H7 (cell line): ENCODE measurements around the gene SERGEF. TPM values are rescaled to one million over a fixed set of nuclear protein-coding genes. Genes with fewer than 3 reads are reported as not detected.
"Not testable (repeated sequence)": the region's sequence is repeated elsewhere in the genome, so short reads cannot be mapped to it uniquely, and the experiment has no call there.

Experiments
- DNase-seq: peaks from one replicate; pipeline ENCODE4 v3.0.0; 2012
- H3K27me3 ChIP-seq: 2 replicates; pipeline ENCODE4 v1.6.0; 2011; ENCODE audit warnings: mild to moderate bottlenecking, low read length; ENCODE audit not compliant: control insufficient read depth, insufficient read depth
- H3K36me3 ChIP-seq: replicated peaks from 2 replicates; pipeline ENCODE4 v1.5.1; 2011; ENCODE audit warnings: low read length; ENCODE audit not compliant: control insufficient read depth, insufficient read depth
- H3K4me3 ChIP-seq: 2 replicates; pipeline ENCODE4 v1.5.1; 2011; ENCODE audit warnings: low read depth, mild to moderate bottlenecking, control low read depth, low read length, moderate library complexity; ENCODE audit not compliant: insufficient read depth
- total RNA-seq: library from RNA; depleted of rRNA; stranded (reverse); fragments of >200 nt; shearing (Covaris generic); gene quantifications from 2 replicates; pipeline ENCODE4 v1.2.3, GENCODE V29; 2014

Gene SERGEF
- total RNA-seq, 1 experiment from 2014 or later: 16.5 TPM

GRCh38 chr11:17922416-17922788 is 90.4 kb downstream of the SERGEF start:
- Histone ChIP-seq H3K27me3 (no peaks in the 10 kb centered on the region), H3K4me3 (no peak overlapping the region), H3K36me3 (no peaks in the 10 kb centered on the region)
- no peak for DNase-seq

GRCh38 chr11:17921659-17922415 is 91.0 kb downstream of the SERGEF start:
- Histone ChIP-seq H3K36me3 (no peaks in the 10 kb centered on the region), H3K27me3 (no peaks in the 10 kb centered on the region)

GRCh38 chr11:17918049-17918605 is 94.7 kb downstream of the SERGEF start:
- Histone ChIP-seq H3K27me3 (no peaks in the 10 kb centered on the region), H3K36me3 (no peaks in the 10 kb centered on the region), H3K4me3 (no peak overlapping the region)
- no peak for DNase-seq

More at GRCh38 chr11:17921659-17922415, 91.0 kb downstream of the SERGEF start:
- H3K4me3 ChIP-seq: no peak overlapping the region
- no peak for DNase-seq

- Histone ChIP-seq H3K27me3 (no peaks in the 10 kb centered on the region), H3K36me3 (no peaks in the 10 kb centered on the region), H3K4me3 (no peak overlapping the region)
- no peak for DNase-seq
Measured at GRCh38 chr11:17917556-17917955, 95.3 kb downstream of the SERGEF start.

GRCh38 chr11:17915500-17916143 is 97.2 kb downstream of the SERGEF start:
- Histone ChIP-seq H3K4me3 (no peak overlapping the region), H3K36me3 (no peaks in the 10 kb centered on the region), H3K27me3 (no peaks in the 10 kb centered on the region)
- no peak for DNase-seq

- Histone ChIP-seq H3K36me3 (no peaks in the 10 kb centered on the region), H3K27me3 (no peaks in the 10 kb centered on the region), H3K4me3 (no peak overlapping the region)
- DNase-seq: no peak
Measured at GRCh38 chr11:17914957-17915356, 97.9 kb downstream of the SERGEF start.

- Histone ChIP-seq H3K36me3 (no peaks in the 10 kb centered on the region), H3K27me3 (no peaks in the 10 kb centered on the region), H3K4me3 (no peak overlapping the region)
- DNase-seq: no peak
Measured at GRCh38 chr11:17907046-17907445, 105.8 kb downstream of the SERGEF start.

GRCh38 chr11:17906436-17906835 is 106.4 kb downstream of the SERGEF start:
- Histone ChIP-seq H3K36me3 (no peaks in the 10 kb centered on the region), H3K4me3 (no peak overlapping the region)

GRCh38 chr11:17905477-17905876 is 107.4 kb downstream of the SERGEF start:
- no peak for DNase-seq
- H3K27me3 ChIP-seq: no peaks in the 10 kb centered on the region
- H3K4me3 ChIP-seq: no peak overlapping the region
- no peaks in the 10 kb centered on the region for H3K36me3 ChIP-seq

More at GRCh38 chr11:17906436-17906835, 106.4 kb downstream of the SERGEF start:
- peak; percentile 74 for DNase-seq
- H3K27me3 ChIP-seq: no peaks in the 10 kb centered on the region

- DNase-seq: no peak
- H3K27me3 ChIP-seq: no peaks in the 10 kb centered on the region
- H3K4me3 ChIP-seq: no peak overlapping the region
- no peaks in the 10 kb centered on the region for H3K36me3 ChIP-seq
Measured at GRCh38 chr11:17901481-17901880, 111.4 kb downstream of the SERGEF start.

- Histone ChIP-seq H3K27me3 (no peaks in the 10 kb centered on the region), H3K4me3 (no peak overlapping the region), H3K36me3 (no peaks in the 10 kb centered on the region)
- no peak for DNase-seq
Measured at GRCh38 chr11:17898782-17899181, 114.1 kb downstream of the SERGEF start.

- Histone ChIP-seq H3K4me3 (no peak overlapping the region), H3K36me3 (no peaks in the 10 kb centered on the region), H3K27me3 (no peaks in the 10 kb centered on the region)
- no peak for DNase-seq
Measured at GRCh38 chr11:17898071-17898470, 114.8 kb downstream of the SERGEF start.

GRCh38 chr11:17897495-17897894 is 115.4 kb downstream of the SERGEF start:
- no peak for DNase-seq
- Histone ChIP-seq H3K36me3 (no peaks in the 10 kb centered on the region), H3K4me3 (no peak overlapping the region), H3K27me3 (no peaks in the 10 kb centered on the region)

- not testable (repeated sequence) for DNase-seq, H3K4me3 ChIP-seq, H3K36me3 ChIP-seq, H3K27me3 ChIP-seq
Measured at GRCh38 chr11:17896496-17897151, 116.2 kb downstream of the SERGEF start.
